NK-92 treated with Interleukin-12 subunit alpha and Interleukin-12 subunit beta, amount 100 ng/mL, for 24 hours (cell line): ENCODE measurements around the gene CORO7.
"Not testable (repeated sequence)": the region's sequence is repeated elsewhere in the genome, so short reads cannot be mapped to it uniquely, and the experiment has no call there.

Experiments
- DNase-seq: peaks from one replicate; lab custom pipeline; 2025; lab: John Stamatoyannopoulos, UW

Gene CORO7

DNA sequence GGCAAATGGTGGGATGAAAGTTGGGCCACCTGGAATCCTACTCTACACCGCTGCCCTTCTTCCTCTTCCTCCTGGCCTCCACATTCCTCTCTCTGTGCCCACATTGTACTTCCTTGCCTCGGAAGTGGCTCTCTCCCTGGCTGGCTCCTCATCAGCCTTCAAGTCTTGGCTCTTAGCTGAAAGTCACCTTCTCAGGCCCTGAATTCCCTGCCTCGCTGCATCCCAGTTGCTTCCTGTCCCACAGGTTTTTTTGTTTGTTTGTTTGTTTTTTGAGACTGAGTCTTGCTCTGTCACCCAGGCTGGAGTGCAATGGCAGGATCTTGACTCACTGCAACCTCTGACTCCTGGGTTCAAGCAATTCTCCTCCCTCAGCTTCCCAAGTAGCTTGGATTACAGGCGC lies 62.7 kb downstream of the CORO7 start:
- no peak for DNase-seq

GRCh38 chr16:4352843-4353242 lies 63.6 kb downstream of the CORO7 start:
- no peak for DNase-seq

- DNase-seq = no peak
Measured at GRCh38 chr16:4351880-4352279, 64.5 kb downstream of the CORO7 start.

GRCh38 chr16:4350787-4351659 lies 65.4 kb downstream of the CORO7 start, which contains the start of gene PAM16:
PAM16 (minus strand) TSS chr16:4351321; CDS start chr16:4351234, 87 bp downstream.
- peak; percentile 98 for DNase-seq

GRCh38 chr16:4350365-4350786 lies 66.0 kb downstream of the CORO7 start:
- no peak for DNase-seq

GRCh38 chr16:4349332-4349731 lies 67.1 kb downstream of the CORO7 start:
- DNase-seq = no peak

GRCh38 chr16:4347765-4348509 lies 68.5 kb downstream of the CORO7 start:
- no peak for DNase-seq

GRCh38 chr16:4347010-4347409 lies 69.4 kb downstream of the CORO7 start:
- no peak for DNase-seq

DNA sequence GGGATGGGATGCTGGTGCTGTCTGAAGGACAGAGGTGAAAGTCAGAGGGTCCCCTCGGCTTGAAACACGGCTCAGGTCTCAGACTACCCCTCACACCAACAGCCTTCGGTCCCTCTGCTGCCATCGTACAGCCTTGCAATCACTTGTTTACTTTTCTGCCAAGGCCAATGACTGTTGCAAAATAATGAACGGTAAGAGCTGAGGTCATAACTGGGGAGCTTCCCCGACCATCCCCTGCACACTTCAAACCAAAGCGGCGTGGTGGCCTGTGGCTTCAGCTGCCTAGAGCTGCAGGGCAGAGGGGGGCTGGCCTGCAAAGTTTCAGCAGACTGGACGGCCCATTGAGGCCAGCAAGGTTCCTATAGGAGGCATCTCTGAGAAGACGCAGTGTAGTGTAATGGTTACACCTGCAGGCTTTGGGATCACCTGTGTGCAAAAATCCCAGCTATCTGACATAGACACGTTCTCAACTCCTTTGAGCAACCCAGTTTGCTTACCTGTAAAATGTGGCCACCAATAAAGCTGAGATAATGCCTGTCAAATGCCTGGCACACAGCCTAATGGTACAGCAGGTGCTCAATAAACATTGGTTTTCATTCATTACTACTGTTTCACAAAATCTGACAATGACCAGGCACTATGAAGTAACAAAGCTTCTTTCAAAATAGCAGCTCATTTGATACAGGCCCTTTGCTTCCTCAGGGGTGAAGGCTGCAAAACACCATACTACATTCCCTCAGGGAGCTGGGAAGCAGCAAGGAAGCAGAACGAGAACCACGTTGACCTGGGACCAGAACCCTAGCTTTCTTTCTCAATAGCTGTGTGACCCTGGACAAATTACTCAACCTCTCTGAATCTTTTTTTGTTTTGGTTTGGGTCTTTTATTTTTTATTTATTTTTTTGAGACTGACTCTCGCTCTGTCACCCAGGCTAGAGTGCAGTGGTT lies 70.3 kb downstream of the CORO7 start:
- no peak for DNase-seq

GRCh38 chr16:4344983-4345835 lies 71.2 kb downstream of the CORO7 start:
- no peak for DNase-seq

DNA sequence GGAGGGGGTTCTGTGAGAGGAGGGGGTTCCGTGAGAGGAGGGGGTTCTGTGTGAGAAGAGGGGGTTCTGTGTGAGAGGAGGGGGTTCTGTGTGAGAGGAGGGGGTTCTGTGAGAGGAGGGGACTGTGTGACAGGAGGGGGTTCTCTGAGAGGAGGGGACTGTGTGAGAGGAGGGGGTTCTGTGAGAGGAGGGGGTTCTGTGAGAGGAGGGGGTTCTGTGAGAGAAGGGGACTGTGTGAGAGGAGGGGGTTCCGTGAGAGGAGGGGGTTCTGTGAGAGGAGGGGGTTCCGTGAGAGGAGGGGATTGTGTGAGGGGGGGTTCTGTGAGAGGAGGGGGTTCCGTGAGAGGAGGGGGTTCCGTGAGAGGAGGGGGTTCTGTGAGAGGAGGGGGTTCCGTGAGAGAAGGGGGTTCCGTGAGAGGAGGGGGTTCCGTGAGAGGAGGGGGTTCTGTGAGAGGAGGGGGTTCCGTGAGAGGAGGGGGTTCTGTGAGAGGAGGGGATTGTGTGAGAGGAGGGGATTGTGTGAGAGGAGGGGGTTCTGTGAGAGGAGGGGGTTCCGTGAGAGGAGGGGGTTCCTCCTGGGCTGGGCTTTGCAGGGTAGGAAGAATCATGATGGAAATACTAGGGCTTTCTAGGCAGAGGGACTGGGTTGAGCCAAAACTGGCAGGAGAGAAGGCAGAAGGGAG lies 72.0 kb downstream of the CORO7 start:
- not testable (repeated sequence) for DNase-seq

DNA sequence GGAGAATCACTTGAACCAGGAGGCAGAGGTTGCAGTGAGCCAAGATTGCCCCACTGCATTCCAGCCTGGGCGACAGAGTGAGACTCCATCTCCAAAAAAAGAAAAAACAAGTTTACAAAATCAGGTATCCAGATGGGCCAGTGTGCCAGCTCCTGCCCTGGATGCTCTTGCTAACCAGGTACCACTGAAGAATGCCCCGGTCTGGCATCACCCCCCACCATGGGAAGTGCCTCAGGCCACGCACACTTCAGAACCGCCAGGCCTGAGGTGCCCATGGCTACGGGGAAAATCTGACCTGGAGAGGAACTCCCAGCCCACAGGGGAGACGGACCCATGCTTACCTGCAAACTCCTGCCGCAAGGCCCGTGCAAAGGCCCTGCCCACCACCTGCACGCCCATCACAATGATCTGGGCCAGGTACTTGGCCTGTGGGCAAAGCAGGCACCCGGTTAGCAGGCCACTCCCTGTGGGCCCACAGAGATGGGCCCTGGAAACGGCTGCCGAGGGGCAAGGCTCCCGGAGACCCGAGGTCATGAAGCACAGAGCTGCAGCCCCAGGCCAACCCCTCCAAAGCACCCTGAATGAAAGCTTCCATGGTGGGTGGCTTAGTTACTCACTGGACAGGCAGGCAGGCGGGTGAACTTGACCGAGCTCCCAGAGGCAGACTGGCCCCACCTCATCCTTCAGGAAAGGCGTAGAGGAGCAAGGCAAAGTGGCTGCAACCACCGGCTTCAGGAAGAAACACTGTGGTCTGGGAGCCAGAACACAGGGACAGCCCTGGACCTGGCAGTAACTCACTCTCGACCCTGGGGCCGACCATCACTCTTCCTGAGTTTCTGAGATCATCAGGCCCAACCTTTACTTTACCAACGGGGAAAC lies 73.3 kb downstream of the CORO7 start:
- no peak for DNase-seq

- DNase-seq = no peak
Measured at GRCh38 chr16:4341250-4341649, 75.1 kb downstream of the CORO7 start.

DNA sequence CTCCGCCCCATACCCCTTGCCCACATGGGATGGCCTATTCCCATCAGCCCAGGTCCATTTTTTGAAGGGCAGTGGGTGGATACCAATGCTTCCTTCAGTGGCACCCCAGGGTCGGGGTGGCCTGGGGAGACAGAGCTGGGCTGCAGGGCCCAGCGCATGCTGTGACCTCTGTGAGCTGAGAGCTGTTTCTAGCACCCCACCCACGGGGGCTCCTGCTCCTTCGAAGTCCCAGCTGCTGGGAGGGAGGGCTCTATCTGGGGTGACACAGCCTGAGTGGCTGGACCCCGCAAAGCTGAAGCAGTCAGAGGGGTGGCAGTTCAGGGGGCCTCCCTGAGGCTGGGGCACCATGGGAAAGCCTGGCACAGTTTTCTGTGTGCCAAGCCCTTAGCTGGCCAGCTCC lies 76.0 kb downstream of the CORO7 start:
- DNase-seq = no peak

DNA sequence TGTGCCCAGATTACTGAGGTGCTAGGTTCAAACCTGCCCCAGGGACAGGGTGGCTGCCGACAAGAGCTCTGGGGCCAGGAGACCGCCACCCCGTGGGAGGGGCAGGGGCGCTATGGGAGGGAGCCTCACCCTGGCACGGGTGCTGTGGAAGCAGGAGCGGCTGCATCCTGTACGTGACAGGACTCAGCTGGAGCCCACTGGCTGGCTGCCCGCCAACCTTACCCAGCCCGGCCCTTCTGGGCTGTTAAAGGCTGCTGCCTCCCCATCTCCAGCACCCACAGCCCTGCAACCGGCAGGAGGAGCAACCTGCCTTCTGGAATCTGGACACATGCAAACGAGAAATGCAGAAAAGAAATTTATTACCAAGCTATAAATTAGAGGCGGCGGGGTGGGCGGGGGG lies 76.5 kb downstream of the CORO7 start:
- DNase-seq = no peak

GRCh38 chr16:4339455-4339854 lies 76.9 kb downstream of the CORO7 start:
- no peak for DNase-seq

GRCh38 chr16:4338712-4339299 lies 77.6 kb downstream of the CORO7 start:
- DNase-seq = no peak

DNA sequence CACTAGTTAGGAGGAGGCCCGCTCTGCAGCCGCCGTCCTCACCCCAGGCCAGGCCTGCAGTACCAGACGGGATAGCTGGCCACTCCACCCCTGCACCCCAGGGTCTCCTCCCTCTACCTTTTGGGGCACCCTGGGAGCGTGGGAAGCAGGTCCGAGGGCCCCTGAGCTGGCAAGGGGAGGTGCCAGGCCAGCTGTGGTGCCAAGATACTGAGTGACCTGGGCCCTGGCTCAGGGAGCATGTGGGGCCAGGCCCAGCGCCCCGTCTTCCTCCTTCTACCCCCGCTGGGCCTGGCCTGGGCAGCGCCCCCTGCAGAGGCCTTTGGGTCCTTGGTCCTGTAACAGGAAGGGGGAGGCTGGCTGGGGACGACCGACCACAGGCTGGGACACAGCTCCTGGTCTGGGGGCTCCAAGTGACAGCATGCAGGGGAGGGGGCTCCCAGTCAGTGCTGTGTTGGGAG lies 78.2 kb downstream of the CORO7 start:
- no peak for DNase-seq

- no peak for DNase-seq
Measured at GRCh38 chr16:4337540-4338088, 78.8 kb downstream of the CORO7 start.
